Stimulated activated CD4-positive, alpha-beta T cell treated with anti-CD3 and anti-CD28 coated beads, Interleukin-4, amount 100 ng/mL, for 4 hours (primary cell): ENCODE data around the gene KCTD17.

Experiments used
- DNase-seq, 2 experiments: peaks; one replicate each; pipeline ENCODE4 v3.0.0-alpha.2; 2020

KCTD17 gene

GRCh38 chr22:37021710-37022482 is 29.6 kb upstream of the KCTD17 start:
- DNase-seq, result peak; percentile 38 to 54

GRCh38 chr22:37022483-37023337 is 28.8 kb upstream of the KCTD17 start:
- no peak for DNase-seq

GRCh38 chr22:37023743-37024338 is 27.7 kb upstream of the KCTD17 start:
- no peak for DNase-seq

GRCh38 chr22:37024339-37025157 is 27.0 kb upstream of the KCTD17 start:
- DNase-seq, result no peak

GRCh38 chr22:37025500-37026070 is 26.0 kb upstream of the KCTD17 start:
- no peak for DNase-seq

- no peak for DNase-seq
Observed at GRCh38 chr22:37026325-37026724, 25.2 kb upstream of the KCTD17 start.

- no peak for DNase-seq
Observed at GRCh38 chr22:37027556-37027955, 24.0 kb upstream of the KCTD17 start.

- DNase-seq, result no peak
Observed at GRCh38 chr22:37028692-37029674, 22.6 kb upstream of the KCTD17 start.

- no peak for DNase-seq
Observed at GRCh38 chr22:37030560-37031281, 20.8 kb upstream of the KCTD17 start.

GRCh38 chr22:37032134-37032534 is 19.4 kb upstream of the KCTD17 start:
- DNase-seq, result no peak

- no peak for DNase-seq
Observed at GRCh38 chr22:37032535-37033460, 18.7 kb upstream of the KCTD17 start.

- no peak for DNase-seq
Observed at GRCh38 chr22:37033605-37034430, 17.7 kb upstream of the KCTD17 start.

- DNase-seq, result no peak
Observed at GRCh38 chr22:37036655-37037377, 14.7 kb upstream of the KCTD17 start.

- no peak for DNase-seq
Observed at GRCh38 chr22:37037669-37038068, 13.9 kb upstream of the KCTD17 start.

- no peak for DNase-seq
Observed at GRCh38 chr22:37039466-37039865, 12.1 kb upstream of the KCTD17 start.

- DNase-seq, result no peak
Observed at GRCh38 chr22:37043209-37043827, 8.2 kb upstream of the KCTD17 start.
